ENCODE results near the gene CX3CR1. TPM values are rescaled to one million over a fixed set of nuclear protein-coding genes. Genes with fewer than 3 reads are reported as not detected.
"Not testable (repeated sequence)": the region's sequence is repeated elsewhere in the genome, so short reads cannot be mapped to it uniquely, and the experiment has no call there.

The CX3CR1 gene
- 2.1 TPM for total RNA-seq
- long read RNA-seq, result 0 reads

- intact Hi-C loops (cut with DNase I), result no loop called here
- ATAC-seq (peak; percentile 51), DNase-seq (ENCODE audit: missing footprints) (no peak)
These were observed at the start of gene CX3CR1 for GRCh38 chr3:39279745-39280517. Gene CX3CR1, minus strand, starts transcription at chr3:39280036. Its CDS starts 13,527 bp downstream, at chr3:39266509.

- ATAC-seq (no peak), DNase-seq (ENCODE audit: missing footprints) (no peak)
- intact Hi-C loops (cut with DNase I), result no loop called here
These were observed 49.7 kb upstream of the CX3CR1 start, which contains the start of gene CCR8 for GRCh38 chr3:39329493-39329892. Gene CCR8, plus strand, starts transcription at chr3:39329709. Its CDS starts 2,623 bp downstream, at chr3:39332332.

GRCh38 chr3:39327746-39328349 lies 48.0 kb upstream of the CX3CR1 start:
- ATAC-seq (no peak), DNase-seq (ENCODE audit: missing footprints) (no peak)
- intact Hi-C loops (cut with DNase I), result no loop called here

- intact Hi-C loops (cut with DNase I), result no loop called here
These were observed 47.4 kb upstream of the CX3CR1 start for GRCh38 chr3:39327053-39327745.

GRCh38 chr3:39325236-39325635 lies 45.4 kb upstream of the CX3CR1 start:
- intact Hi-C loops (cut with DNase I), result no loop called here
- no peak for DNase-seq (ENCODE audit: missing footprints)

More at GRCh38 chr3:39327053-39327745, 47.4 kb upstream of the CX3CR1 start:
- DNase-seq (ENCODE audit: missing footprints), result no peak
- ATAC-seq, result no peak

GRCh38 chr3:39323494-39323893 lies 43.7 kb upstream of the CX3CR1 start:
- DNase-seq (ENCODE audit: missing footprints) (no peak), ATAC-seq (no peak)
- intact Hi-C loops (cut with DNase I), result no loop called here

More at GRCh38 chr3:39325236-39325635, 45.4 kb upstream of the CX3CR1 start:
- no peak for ATAC-seq

GRCh38 chr3:39322936-39323335 lies 43.1 kb upstream of the CX3CR1 start:
- no peak for DNase-seq (ENCODE audit: missing footprints)
- intact Hi-C loops (cut with DNase I), result no loop called here
- no peak for ATAC-seq

- ATAC-seq; intact Hi-C loops (cut with DNase I); DNase-seq (ENCODE audit: missing footprints): not testable (repeated sequence)
These were observed 42.4 kb upstream of the CX3CR1 start for GRCh38 chr3:39322209-39322715.

- ATAC-seq; DNase-seq (ENCODE audit: missing footprints); intact Hi-C loops (cut with DNase I): not testable (repeated sequence)
These were observed 41.7 kb upstream of the CX3CR1 start for GRCh38 chr3:39321574-39321983.

GRCh38 chr3:39319249-39319648 lies 39.4 kb upstream of the CX3CR1 start:
- ATAC-seq, result no peak
- intact Hi-C loops (cut with DNase I), result no loop called here
- no peak for DNase-seq (ENCODE audit: missing footprints)

GRCh38 chr3:39318301-39318700 lies 38.5 kb upstream of the CX3CR1 start:
- no peak for DNase-seq (ENCODE audit: missing footprints)
- intact Hi-C loops (cut with DNase I), result no loop called here
- no peak for ATAC-seq

GRCh38 chr3:39317571-39318169 lies 37.8 kb upstream of the CX3CR1 start:
- intact Hi-C loops (cut with DNase I), result no loop called here
- ATAC-seq (no peak), DNase-seq (ENCODE audit: missing footprints) (no peak)

GRCh38 chr3:39315420-39315819 lies 35.6 kb upstream of the CX3CR1 start:
- intact Hi-C loops (cut with DNase I), result no loop called here
- ATAC-seq, result no peak
- DNase-seq (ENCODE audit: missing footprints), result no peak

- no peak for DNase-seq (ENCODE audit: missing footprints)
- intact Hi-C loops (cut with DNase I), result no loop called here
- no peak for ATAC-seq
These were observed 33.5 kb upstream of the CX3CR1 start for GRCh38 chr3:39313289-39313688.

GRCh38 chr3:39302178-39302577 lies 22.3 kb upstream of the CX3CR1 start:
- no peak for DNase-seq (ENCODE audit: missing footprints)
- ATAC-seq, result no peak
- intact Hi-C loops (cut with DNase I), result no loop called here

GRCh38 chr3:39299279-39299678 lies 19.4 kb upstream of the CX3CR1 start:
- ATAC-seq (no peak), DNase-seq (ENCODE audit: missing footprints) (no peak)
- intact Hi-C loops (cut with DNase I), result loop anchor here (10.0 kb wide), 1 partner anchor 76 kb away; no protein-coding TSS in a partner anchor

GRCh38 chr3:39296197-39297077 lies 16.6 kb upstream of the CX3CR1 start:
- ATAC-seq, result no peak
- intact Hi-C loops (cut with DNase I), result loop anchor here (10.0 kb wide), 1 partner anchor 78 kb away; no protein-coding TSS in a partner anchor
- no peak for DNase-seq (ENCODE audit: missing footprints)

Data from Right ventricle myocardium inferior (tissue), 1 donor.